ENCODE results near the gene MCTP2. TPM values are rescaled to one million over a fixed set of nuclear protein-coding genes. Genes with fewer than 3 reads are reported as not detected.

MCTP2 gene
- total and polyA plus RNA-seq, 2 of the 8 experiments (the other 6 are each of a cell fraction or from before 2014, with no cell fraction given) = 3.4 to 4.5 TPM

GRCh38 chr15:94324117-94324826 is 92.9 kb downstream of the MCTP2 start:
- WGBS, 2 experiments (ENCODE audit: extremely low coverage in 1 of 2, insufficient coverage in 1 of 2, insufficient read length in 1 of 2, insufficient replicate concordance in 2 of 2, low coverage in 1 of 2, low lambda C conversion rate in 2 of 2, missing lambda C conversion rate in 1 of 2) = 35% methylated on average over 17 of the region's 17 CpGs; no CpG with 5 or more reads in 1 of the 2 experiments
- Histone ChIP-seq H3K36me3 (ENCODE audit: control insufficient read depth in 2 of 4, insufficient read depth in 4 of 4, low read length in 3 of 4) (no peaks in the 10 kb centered on the region), H2BK15ac (ENCODE audit: low read length) (no peak overlapping the region), H3K23ac (ENCODE audit: insufficient read length) (no peak overlapping the region), H3K23me2 (ENCODE audit: low read depth, low read length) (no peaks in the 10 kb centered on the region), H3K18ac (ENCODE audit: extremely low read depth, low read length) (peak overlapping the region; percentile 39; the same call in 1 of the 2 replicates), H3K27ac (ENCODE audit: low read depth, low read length) (no peak overlapping the region), H3K56ac (replicated peaks; ENCODE audit: insufficient read length, low read depth, low read length) (no peak overlapping the region), H3K79me2 (ENCODE audit: control insufficient read depth in 1 of 2, insufficient read depth in 2 of 2, low read length in 2 of 2) (no peaks in the 10 kb centered on the region), H2AK5ac (ENCODE audit: low read depth, low read length) (no peak overlapping the region), H2BK5ac (ENCODE audit: low read depth, low read length) (no peak overlapping the region), H3K9me3 (ENCODE audit: insufficient read depth in 2 of 2, low read depth in 1 of 2, low read length in 1 of 2) (no peaks in the 10 kb centered on the region), H3K4me1 (replicated peaks in 1 of 4; ENCODE audit: control insufficient read depth in 3 of 4, insufficient read depth in 4 of 4, low read length in 3 of 4) (no peaks in the 10 kb centered on the region), H4K8ac (ENCODE audit: extremely low read depth, insufficient read depth, low read length) (peak overlapping the region; percentile 76), H4K20me1 (replicated peaks in 1 of 2; ENCODE audit: control insufficient read depth in 1 of 2, insufficient read depth in 2 of 2, low read length in 2 of 2) (no peaks in the 10 kb centered on the region), H3K27me3 (replicated peaks in 1 of 4; ENCODE audit: control insufficient read depth in 3 of 4, extremely low read depth in 1 of 4, insufficient read depth in 3 of 4, low read length in 3 of 4) (no peaks in the 10 kb centered on the region), H2AFZ (ENCODE audit: low read length) (peak overlapping the region; percentile 93), H2BK120ac (replicated peaks; ENCODE audit: low read depth, low read length) (no peak overlapping the region), H2BK12ac (ENCODE audit: low read depth, low read length) (no peak overlapping the region), H3K9ac (replicated peaks in 1 of 4; ENCODE audit: extremely low read depth in 1 of 4, low read depth in 3 of 4, low read length in 3 of 4) (no peak overlapping the region), H3K4me2 (ENCODE audit: insufficient read depth in 1 of 2, low read depth in 2 of 2, low read length in 2 of 2) (no peak overlapping the region; a peak in 1 of 4 replicates), H3K4ac (replicated peaks; ENCODE audit: insufficient read length, low read depth, low read length) (no peak overlapping the region), H2BK20ac (ENCODE audit: low read length) (no peak overlapping the region), H3K79me1 (ENCODE audit: low read depth, low read length) (no peaks in the 10 kb centered on the region), H3K14ac (ENCODE audit: insufficient read length) (no peak overlapping the region), H4K91ac (replicated peaks; ENCODE audit: insufficient read length, low read length) (no peak overlapping the region), H3K4me3 (ENCODE audit: extremely low read depth in 1 of 4, insufficient read depth in 2 of 4, low read depth in 3 of 4, low read length in 4 of 4) (no peak overlapping the region), H4K5ac (ENCODE audit: insufficient read length, low read depth, low read length) (no peak overlapping the region)
- CTCF ChIA-PET (ENCODE audit: partially characterized antibody) = interaction anchor here (0.5 to 8.7 kb wide), 42 partner anchors 8 to 1804 kb away, joined by 3 to 194 read pairs (median 5); partner anchors contain the start of gene MCTP2
- POLR2A ChIA-PET (ENCODE audit: partially characterized antibody) = no interaction called here
- peak; percentile 74 for FAIRE-seq
- peak; percentile 19 to 54 for DNase-seq (ENCODE audit: low read depth in 1 of 2, low spot score in 2 of 2)
- TF ChIP-seq EP300 (IDR thresholded peaks at IDR 0.05; ENCODE audit: borderline replicate concordance in 1 of 2, low read depth in 2 of 2, low read length in 2 of 2) = no peak
- no peak for TF ChIP-seq RXRA (IDR thresholded peaks at IDR 0.05; ENCODE audit: insufficient read depth, low read depth, low read length)
- no peak for TF ChIP-seq POLR2A (IDR thresholded peaks at IDR 0.05; ENCODE audit: control extremely low read depth in 1 of 2, low read depth in 2 of 2, low read length in 2 of 2)
- peak; percentile 45 to 91 (median 89) for TF ChIP-seq CTCF (IDR thresholded peaks at IDR 0.05; ENCODE audit: control extremely low read depth in 1 of 3, insufficient read depth in 1 of 3, low read depth in 1 of 3, low read length in 3 of 3)
- TF ChIP-seq SP2 (IDR thresholded peaks at IDR 0.05; ENCODE audit: low read length) = no peak
- TF ChIP-seq, protein P1, sequence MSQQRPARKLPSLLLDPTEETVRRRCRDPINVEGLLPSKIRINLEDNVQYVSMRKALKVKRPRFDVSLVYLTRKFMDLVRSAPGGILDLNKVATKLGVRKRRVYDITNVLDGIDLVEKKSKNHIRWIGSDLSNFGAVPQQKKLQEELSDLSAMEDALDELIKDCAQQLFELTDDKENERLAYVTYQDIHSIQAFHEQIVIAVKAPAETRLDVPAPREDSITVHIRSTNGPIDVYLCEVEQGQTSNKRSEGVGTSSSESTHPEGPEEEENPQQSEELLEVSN (IDR thresholded peaks at IDR 0.05) = no peak
- TF ChIP-seq RAD21 (IDR thresholded peaks at IDR 0.05 in 1 of 2, conservative IDR thresholded peaks at IDR 0.05 in 1 of 2; ENCODE audit: low read depth in 2 of 2, low read length in 2 of 2) = peak; percentile 94 to 98
- TF ChIP-seq KDM1A (IDR thresholded peaks at IDR 0.05; ENCODE audit: borderline replicate concordance, low read length) = no peak
- TF ChIP-seq YY1 (IDR thresholded peaks at IDR 0.05; ENCODE audit: low read depth, low read length) = 0 out of 2 replicates have a peak, but pooled peaks have one; percentile 58
